Upper lobe of left lung (tissue), 4 donors: ENCODE results near the gene CHST11.

Source experiments
- POLR2A ChIP-seq, 4 donors: fragments of 450-650 bp; IDR thresholded peaks; one replicate each; pipeline ENCODE4 v1.5.1; 2016 to 2017; ENCODE audit warnings: antibody characterized with exemption in 4 of 4, mild to moderate bottlenecking in 2 of 4
- TF ChIP-seq, protein P1 (sequence below), 6 experiments: fragments of 450-650 bp in 4 of 6; fragments of 200-600 bp in 2 of 6; sonication (generic) in 2 of 6; IDR thresholded peaks; one replicate each; pipeline ENCODE4 v1.5.1; 2016 to 2019; ENCODE audit warnings: antibody characterized with exemption in 6 of 6

DNA sequence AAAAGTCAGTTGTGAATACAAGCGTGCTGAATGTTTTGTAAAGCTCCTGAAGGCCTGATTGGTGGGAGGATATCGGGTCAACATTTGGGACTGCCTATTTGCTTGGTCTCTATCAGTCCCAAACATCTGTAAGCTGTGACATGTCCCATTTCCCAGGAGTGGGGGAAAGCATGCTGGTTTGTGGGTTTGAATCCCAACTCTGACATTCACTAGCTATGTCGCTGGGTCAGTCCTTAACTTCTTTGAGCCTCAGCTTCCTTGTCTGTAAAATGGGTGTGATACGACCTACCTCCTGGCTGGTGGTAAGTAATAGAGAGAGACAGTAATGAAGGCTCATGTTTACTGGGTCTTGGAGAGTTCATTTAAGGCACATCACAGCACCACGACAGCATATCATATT lies 136.7 kb downstream of the CHST11 start:
- TF ChIP-seq, protein P1, sequence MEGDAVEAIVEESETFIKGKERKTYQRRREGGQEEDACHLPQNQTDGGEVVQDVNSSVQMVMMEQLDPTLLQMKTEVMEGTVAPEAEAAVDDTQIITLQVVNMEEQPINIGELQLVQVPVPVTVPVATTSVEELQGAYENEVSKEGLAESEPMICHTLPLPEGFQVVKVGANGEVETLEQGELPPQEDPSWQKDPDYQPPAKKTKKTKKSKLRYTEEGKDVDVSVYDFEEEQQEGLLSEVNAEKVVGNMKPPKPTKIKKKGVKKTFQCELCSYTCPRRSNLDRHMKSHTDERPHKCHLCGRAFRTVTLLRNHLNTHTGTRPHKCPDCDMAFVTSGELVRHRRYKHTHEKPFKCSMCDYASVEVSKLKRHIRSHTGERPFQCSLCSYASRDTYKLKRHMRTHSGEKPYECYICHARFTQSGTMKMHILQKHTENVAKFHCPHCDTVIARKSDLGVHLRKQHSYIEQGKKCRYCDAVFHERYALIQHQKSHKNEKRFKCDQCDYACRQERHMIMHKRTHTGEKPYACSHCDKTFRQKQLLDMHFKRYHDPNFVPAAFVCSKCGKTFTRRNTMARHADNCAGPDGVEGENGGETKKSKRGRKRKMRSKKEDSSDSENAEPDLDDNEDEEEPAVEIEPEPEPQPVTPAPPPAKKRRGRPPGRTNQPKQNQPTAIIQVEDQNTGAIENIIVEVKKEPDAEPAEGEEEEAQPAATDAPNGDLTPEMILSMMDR (IDR thresholded peaks at IDR 0.05) = no peak
- TF ChIP-seq POLR2A (IDR thresholded peaks at IDR 0.05) = no peak
